GM10847 (cell line): ENCODE results near the gene CTNNB1.

ENCODE experiments used
- POLR2A ChIP-seq: IDR thresholded peaks from 2 replicates; pipeline ENCODE4 v1.6.1; 2011; ENCODE audit not compliant: insufficient read length; ENCODE audit errors: extremely low read depth

Gene CTNNB1

GRCh38 chr3:41249318-41249717 is 50.0 kb downstream of the CTNNB1 start:
- no peak for TF ChIP-seq POLR2A

GRCh38 chr3:41250825-41251224 is 51.5 kb downstream of the CTNNB1 start:
- no peak for TF ChIP-seq POLR2A

GRCh38 chr3:41251593-41251992 is 52.3 kb downstream of the CTNNB1 start:
- TF ChIP-seq POLR2A = no peak

GRCh38 chr3:41258239-41258800 is 59.0 kb downstream of the CTNNB1 start:
- TF ChIP-seq POLR2A = no peak

GRCh38 chr3:41259449-41260062 is 60.3 kb downstream of the CTNNB1 start:
- no peak for TF ChIP-seq POLR2A

GRCh38 chr3:41260063-41260450 is 60.8 kb downstream of the CTNNB1 start:
- no peak for TF ChIP-seq POLR2A

- no peak for TF ChIP-seq POLR2A
Observed at GRCh38 chr3:41265011-41265545, 65.8 kb downstream of the CTNNB1 start.

- no peak for TF ChIP-seq POLR2A
Observed at GRCh38 chr3:41265823-41266273, 66.5 kb downstream of the CTNNB1 start.

- no peak for TF ChIP-seq POLR2A
Observed at GRCh38 chr3:41267975-41268640, 68.8 kb downstream of the CTNNB1 start.

- TF ChIP-seq POLR2A = no peak
Observed at GRCh38 chr3:41272667-41273066, 73.4 kb downstream of the CTNNB1 start.

- no peak for TF ChIP-seq POLR2A
Observed at GRCh38 chr3:41274944-41275668, 75.8 kb downstream of the CTNNB1 start.

GRCh38 chr3:41276191-41276590 is 76.9 kb downstream of the CTNNB1 start:
- no peak for TF ChIP-seq POLR2A

- no peak for TF ChIP-seq POLR2A
Observed at GRCh38 chr3:41277790-41278465, 78.6 kb downstream of the CTNNB1 start.

GRCh38 chr3:41286305-41286704 is 87.0 kb downstream of the CTNNB1 start:
- no peak for TF ChIP-seq POLR2A

- no peak for TF ChIP-seq POLR2A
Observed at GRCh38 chr3:41288785-41289184, 89.5 kb downstream of the CTNNB1 start.
